Kidney epithelial cell (primary cell): ENCODE data around the gene ASTE1. TPM values are rescaled to one million over a fixed set of nuclear protein-coding genes. Genes with fewer than 3 reads are reported as not detected.
A peak's percentile ranks its signal among the peaks of the same experiment; 100 is the strongest.

Source experiments
- DNase-seq: peaks from one replicate; pipeline ENCODE4 v3.0.0-alpha.2; 2010; ENCODE audit warnings: low read depth
- H3K27me3 ChIP-seq: 2 replicates; pipeline ENCODE4 v1.6.0; 2011; ENCODE audit warnings: low read length; ENCODE audit not compliant: control insufficient read depth, insufficient read depth
- H3K36me3 ChIP-seq: 2 replicates; pipeline ENCODE4 v1.5.1; 2011; ENCODE audit warnings: low read length; ENCODE audit not compliant: control insufficient read depth, insufficient read depth
- H3K4me3 ChIP-seq: 2 replicates; pipeline ENCODE4 v1.5.1; 2011; ENCODE audit warnings: low read depth, mild to moderate bottlenecking, control low read depth, low read length
- total RNA-seq: library from RNA; depleted of rRNA; stranded (reverse); fragments of >200 nt; gene quantifications from 2 replicates; pipeline ENCODE4 v1.2.3, GENCODE V29; 2015
- TF ChIP-seq, protein P1 (sequence below): IDR thresholded peaks from 2 replicates; pipeline ENCODE4 v1.5.1; 2011; ENCODE audit warnings: mild to moderate bottlenecking, moderate library complexity, low read length, control low read depth, inconsistent platforms; ENCODE audit not compliant: insufficient read depth, poor library complexity, severe bottlenecking

ASTE1 gene
- 4.1 and 5.8 TPM in 2 replicates for total RNA-seq

- TF ChIP-seq, protein P1, sequence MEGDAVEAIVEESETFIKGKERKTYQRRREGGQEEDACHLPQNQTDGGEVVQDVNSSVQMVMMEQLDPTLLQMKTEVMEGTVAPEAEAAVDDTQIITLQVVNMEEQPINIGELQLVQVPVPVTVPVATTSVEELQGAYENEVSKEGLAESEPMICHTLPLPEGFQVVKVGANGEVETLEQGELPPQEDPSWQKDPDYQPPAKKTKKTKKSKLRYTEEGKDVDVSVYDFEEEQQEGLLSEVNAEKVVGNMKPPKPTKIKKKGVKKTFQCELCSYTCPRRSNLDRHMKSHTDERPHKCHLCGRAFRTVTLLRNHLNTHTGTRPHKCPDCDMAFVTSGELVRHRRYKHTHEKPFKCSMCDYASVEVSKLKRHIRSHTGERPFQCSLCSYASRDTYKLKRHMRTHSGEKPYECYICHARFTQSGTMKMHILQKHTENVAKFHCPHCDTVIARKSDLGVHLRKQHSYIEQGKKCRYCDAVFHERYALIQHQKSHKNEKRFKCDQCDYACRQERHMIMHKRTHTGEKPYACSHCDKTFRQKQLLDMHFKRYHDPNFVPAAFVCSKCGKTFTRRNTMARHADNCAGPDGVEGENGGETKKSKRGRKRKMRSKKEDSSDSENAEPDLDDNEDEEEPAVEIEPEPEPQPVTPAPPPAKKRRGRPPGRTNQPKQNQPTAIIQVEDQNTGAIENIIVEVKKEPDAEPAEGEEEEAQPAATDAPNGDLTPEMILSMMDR = no peak
- Histone ChIP-seq H3K27me3 (no peaks in the 10 kb centered on the region), H3K4me3 (peak within 1 kb of the TSS; percentile 74), H3K36me3 (no peaks in the 10 kb centered on the region)
- DNase-seq = peak; percentile 47
Measured at GRCh38 chr3:131026321-131027151, at the start of gene ASTE1, which contains the start of gene NEK11. TSS of gene ASTE1 (minus strand) at chr3:131026825. CDS start at chr3:131025306, 1,519 bp downstream. TSS of gene NEK11 (plus strand) at chr3:131026877. CDS start at chr3:131029709, 2,832 bp downstream.

DNA sequence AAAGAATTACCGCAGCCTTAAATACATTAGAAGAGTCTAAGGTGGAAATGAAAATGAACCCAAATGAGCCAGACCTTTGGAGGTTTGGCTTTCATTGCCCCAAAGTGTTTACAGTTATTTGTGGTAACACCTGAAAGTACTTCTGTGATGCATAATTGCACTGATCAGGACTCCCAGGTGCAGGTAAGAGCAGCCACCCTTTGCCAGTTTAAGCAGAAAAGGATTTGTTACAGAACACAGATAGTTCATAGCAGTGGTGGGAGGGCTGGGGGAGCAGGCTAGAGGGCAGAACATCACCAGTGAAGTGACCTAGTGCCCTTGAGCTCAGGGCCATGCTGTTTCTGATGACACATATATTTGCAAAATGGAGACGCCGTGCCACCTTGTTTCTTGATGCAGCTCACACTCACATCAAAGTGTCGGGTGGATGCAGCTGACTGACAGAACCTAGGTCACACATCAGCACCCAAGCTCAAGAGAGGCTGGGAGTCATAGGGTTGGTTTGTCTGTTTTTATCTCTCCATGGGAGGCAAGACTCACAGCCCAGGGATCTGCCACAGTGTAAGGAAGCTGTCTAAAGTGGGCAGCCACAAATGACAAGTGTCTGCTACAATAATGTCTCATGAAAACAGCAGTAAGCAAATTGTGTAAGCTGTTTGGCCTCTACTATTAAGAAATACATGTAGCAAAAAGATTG, 49.2 kb upstream of the ASTE1 start:
- H3K36me3 ChIP-seq = no peaks in the 10 kb centered on the region
- TF ChIP-seq, protein P1 = no peak
- no peak for DNase-seq
- no peaks in the 10 kb centered on the region for H3K27me3 ChIP-seq
- no peak overlapping the region for H3K4me3 ChIP-seq

GRCh38 chr3:131072845-131073244, 46.2 kb upstream of the ASTE1 start:
- H3K4me3 ChIP-seq = no peak overlapping the region
- no peaks in the 10 kb centered on the region for H3K36me3 ChIP-seq
- TF ChIP-seq, protein P1 = no peak
- no peaks in the 10 kb centered on the region for H3K27me3 ChIP-seq
- DNase-seq = no peak

DNA sequence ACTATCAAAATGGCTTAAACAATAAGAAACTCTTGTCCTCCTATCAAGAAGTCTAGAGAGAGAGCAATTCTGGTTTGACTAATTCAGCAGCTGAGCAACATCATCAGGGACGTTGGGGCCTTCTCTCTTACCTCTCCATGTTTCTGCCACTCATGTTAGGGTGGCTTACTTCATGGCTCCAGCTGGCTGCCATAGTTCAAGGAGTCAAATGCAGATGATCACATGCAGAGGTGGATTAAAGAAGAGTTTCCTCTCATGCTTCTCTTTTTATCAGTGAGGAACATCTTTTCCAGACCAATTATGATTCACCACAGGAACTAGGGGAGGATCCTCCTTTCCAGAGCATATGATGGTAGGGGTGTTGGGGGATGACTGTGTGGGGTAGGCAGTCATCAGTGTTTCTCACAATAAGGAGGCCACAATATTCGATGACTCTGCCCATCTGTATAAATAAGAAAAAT, 45.5 kb upstream of the ASTE1 start:
- H3K27me3 ChIP-seq = no peaks in the 10 kb centered on the region
- H3K36me3 ChIP-seq = no peaks in the 10 kb centered on the region
- no peak for DNase-seq
- no peak overlapping the region for H3K4me3 ChIP-seq
- TF ChIP-seq, protein P1 = no peak

DNA sequence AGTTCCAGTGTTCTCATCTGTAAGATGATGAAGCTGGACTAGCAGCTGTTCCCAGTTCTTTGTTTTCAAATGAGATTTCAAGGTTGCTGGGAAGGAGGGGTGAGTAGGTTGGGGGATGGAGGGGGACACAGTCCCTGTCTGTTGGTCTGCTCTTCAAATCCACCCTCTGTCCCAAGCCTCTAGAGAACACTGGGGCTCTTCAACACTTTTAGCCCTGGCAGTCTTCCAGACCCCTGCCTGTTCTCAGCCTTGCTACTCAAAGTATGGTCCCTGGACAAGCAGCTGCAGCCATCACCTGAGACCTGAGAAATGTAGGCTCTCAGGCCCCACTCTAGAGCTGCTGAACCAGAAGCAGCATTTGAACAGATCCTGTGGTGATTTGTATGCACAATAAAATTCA, 41.4 kb upstream of the ASTE1 start:
- no peak for DNase-seq
- no peaks in the 10 kb centered on the region for H3K36me3 ChIP-seq
- TF ChIP-seq, protein P1 = no peak

More for the DNA sequence above, 41.4 kb upstream of the ASTE1 start:
- H3K4me3 ChIP-seq = no peak overlapping the region
- no peaks in the 10 kb centered on the region for H3K27me3 ChIP-seq
